ENCODE data around the gene APP.

DNA sequence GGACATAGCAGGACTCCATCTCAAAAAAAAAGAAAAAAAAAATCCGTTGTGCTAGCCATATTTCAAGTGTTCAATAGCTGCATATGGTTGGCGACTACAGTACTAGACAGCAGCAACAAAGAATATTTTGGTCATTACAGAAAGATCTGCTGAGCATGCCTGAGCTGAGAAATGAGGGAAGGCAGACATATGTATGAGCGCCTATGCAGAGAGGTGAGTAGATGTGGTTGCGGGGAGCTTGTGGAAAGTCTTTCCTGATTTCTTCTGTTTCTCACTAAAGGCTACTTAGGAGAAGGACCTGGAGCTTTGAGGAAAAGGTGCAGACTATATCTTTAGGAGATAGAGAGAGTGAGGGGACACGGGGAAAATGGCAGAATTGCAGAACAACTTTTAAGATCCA is 21.0 kb upstream of the APP start:
- TF ChIP-seq, protein P1, sequence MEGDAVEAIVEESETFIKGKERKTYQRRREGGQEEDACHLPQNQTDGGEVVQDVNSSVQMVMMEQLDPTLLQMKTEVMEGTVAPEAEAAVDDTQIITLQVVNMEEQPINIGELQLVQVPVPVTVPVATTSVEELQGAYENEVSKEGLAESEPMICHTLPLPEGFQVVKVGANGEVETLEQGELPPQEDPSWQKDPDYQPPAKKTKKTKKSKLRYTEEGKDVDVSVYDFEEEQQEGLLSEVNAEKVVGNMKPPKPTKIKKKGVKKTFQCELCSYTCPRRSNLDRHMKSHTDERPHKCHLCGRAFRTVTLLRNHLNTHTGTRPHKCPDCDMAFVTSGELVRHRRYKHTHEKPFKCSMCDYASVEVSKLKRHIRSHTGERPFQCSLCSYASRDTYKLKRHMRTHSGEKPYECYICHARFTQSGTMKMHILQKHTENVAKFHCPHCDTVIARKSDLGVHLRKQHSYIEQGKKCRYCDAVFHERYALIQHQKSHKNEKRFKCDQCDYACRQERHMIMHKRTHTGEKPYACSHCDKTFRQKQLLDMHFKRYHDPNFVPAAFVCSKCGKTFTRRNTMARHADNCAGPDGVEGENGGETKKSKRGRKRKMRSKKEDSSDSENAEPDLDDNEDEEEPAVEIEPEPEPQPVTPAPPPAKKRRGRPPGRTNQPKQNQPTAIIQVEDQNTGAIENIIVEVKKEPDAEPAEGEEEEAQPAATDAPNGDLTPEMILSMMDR (IDR thresholded peaks at IDR 0.05) = no peak
- TF ChIP-seq POLR2A (IDR thresholded peaks at IDR 0.05) = no peak
- no peak for TF ChIP-seq EP300 (IDR thresholded peaks at IDR 0.05; ENCODE audit: low read depth)
- no peak for TF ChIP-seq POLR2AphosphoS5 (IDR thresholded peaks at IDR 0.05)
